HG02981 (cell line): ENCODE data around the gene COX7A2.
A peak's percentile ranks its signal among the peaks of the same experiment; 100 is the strongest.

Experiments used
- ATAC-seq: cut with Tn5 transposase; IDR thresholded peaks from one replicate; pipeline ENCODE4 v1.9.1; 2021; ENCODE audit warnings: mild to moderate bottlenecking, moderate library complexity; ENCODE audit not compliant: unreplicated experiment

COX7A2 gene, protein sequence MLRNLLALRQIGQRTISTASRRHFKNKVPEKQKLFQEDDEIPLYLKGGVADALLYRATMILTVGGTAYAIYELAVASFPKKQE

DNA sequence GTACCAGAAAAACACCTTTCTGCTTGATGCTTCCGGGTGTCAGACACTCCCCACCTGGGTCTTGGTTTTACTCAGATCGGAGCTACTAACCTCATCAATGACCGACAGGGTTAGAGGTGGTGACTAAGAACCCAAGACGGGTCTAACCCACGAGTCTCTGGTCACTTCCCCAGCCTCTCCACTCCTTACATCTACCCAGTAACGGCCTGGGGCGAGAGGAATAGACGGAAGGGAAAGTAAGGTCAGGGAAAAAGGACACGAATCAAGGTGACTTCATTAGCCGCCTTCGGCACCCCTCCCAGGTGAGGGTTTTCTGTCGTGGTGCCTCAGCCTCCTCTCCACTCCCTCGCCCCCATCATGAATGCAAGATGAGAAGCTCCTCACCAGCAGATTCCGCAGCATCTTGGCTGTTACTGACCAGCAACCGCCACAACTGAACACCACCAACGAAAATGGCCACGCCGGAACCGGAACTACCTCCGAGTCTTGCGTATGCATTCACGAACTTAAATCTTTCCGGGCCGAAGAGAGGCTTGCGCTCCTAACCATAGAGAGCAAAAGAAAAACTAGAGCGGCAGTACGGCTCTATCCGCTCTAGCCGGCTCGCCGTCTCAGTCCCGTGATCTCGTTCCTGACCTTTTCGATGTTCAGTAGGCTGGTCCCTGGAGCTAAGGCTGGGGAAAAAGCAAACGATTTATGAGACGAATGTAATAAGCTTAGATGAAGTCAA lies at the start of gene COX7A2:
TSS of gene COX7A2 (minus strand) at position 469 of the 730 bp plus-strand sequence. CDS start at position 402, 67 bp downstream.
- ATAC-seq: peak; percentile 94

DNA sequence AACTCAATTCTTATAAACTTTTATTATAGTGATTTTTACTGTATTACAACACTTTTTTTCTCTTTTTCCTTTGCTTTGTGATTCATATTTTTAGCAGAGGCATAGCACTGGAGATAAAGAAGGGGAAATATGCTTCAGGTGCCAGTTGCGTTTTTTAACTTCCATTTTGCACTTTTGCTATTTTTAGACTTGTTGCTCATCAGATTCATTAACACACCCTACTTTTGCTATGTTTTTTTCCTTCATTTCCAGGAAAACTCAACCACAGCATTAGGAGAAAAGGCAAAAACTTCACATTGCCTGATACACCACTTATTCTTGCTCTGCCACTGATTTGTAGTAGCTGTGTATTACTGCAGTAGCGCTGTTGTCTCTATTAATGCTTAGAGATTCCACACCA lies 49.0 kb upstream of the COX7A2 start:
- no peak for ATAC-seq

DNA sequence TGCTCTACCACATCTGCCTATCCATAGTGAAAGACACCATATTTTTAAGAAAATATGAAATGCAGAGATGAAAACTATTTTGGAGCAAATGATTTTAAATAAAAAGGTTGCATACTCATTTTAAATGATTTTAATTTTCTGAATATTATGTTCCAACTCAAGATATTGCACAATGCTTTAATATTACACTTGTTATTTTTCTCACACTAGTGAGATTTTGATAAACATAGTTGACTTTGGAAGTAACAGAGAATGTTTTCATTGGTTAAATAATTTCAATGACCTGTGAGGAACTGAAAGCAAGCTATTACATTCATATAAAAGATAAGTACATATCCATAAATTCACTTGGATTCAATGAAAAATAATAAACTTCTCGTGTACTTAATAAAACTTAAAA lies 48.1 kb upstream of the COX7A2 start:
- no peak for ATAC-seq

DNA sequence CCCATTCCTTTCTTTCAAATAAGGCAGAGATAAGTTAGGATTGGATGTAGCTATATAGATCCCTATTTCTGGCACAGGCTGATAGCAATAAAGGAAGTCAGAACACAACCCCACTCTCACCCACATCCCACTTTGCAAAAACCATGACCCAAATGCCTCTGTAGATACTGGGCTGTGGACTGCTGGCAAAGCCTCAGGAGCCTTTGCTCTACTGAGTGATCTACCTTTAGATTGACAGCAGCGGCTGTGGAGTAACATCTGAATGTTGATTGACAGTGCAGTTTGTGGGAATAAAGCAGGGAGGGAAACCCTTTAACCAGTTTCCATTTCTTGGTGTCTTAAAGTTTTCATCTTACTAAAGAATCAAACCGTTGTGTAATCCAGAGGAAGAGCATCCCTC lies 47.7 kb upstream of the COX7A2 start:
- no peak for ATAC-seq

DNA sequence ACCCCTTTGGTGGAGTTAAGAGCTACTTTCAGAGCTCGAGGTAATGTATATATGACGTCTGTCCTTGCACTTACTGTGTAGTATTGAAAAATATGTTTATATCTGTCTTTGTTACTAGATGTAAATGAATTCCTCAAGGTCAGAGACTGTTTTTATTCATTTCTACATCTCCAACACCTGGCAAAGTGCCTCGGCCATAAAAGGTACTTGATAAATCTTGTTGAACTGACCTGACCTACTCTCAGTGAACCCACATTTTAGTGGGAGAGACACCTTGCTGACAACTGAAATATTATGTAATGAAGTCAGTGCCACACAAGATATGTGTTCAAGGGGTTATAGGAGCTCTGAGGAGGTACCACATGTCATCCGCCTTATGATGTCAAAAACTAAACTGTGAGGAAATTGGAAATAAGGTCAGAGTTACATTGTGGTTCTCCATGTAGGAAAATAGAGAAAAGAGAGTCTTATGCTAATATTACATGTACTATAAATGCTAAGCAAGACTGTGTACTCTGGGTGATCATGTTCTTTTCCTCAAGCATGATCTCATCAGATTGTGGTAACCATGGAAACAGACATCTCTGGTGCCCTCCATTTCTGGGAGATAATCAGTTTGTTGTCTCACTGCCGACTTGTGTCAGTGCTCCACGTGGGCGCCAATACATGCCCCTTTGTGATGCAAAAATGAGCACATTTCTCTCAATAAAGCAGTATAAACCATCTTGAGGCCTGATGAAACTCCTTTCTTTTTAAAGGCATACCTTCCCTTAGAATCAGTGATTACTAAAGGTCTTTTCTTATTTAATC lies 46.7 kb upstream of the COX7A2 start:
- no peak for ATAC-seq

DNA sequence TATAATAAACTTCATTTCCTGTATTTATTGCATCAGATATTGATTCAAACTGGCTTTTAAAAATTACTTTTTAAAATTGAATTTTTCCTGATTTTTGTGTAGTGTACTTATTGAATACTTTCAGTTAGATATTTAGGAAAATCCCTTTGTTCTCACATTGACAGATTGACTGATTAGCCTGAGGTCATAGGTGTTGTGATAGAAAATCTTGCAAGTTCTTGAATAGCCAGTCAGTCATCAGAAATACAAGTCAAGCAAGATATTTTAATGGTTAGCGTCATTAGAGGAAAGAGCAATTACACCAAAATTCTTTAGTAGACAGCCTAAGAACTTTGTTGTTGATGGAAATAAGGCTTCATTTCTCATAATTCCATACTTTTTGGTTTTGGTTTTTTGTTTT lies 44.4 kb upstream of the COX7A2 start:
- no peak for ATAC-seq

DNA sequence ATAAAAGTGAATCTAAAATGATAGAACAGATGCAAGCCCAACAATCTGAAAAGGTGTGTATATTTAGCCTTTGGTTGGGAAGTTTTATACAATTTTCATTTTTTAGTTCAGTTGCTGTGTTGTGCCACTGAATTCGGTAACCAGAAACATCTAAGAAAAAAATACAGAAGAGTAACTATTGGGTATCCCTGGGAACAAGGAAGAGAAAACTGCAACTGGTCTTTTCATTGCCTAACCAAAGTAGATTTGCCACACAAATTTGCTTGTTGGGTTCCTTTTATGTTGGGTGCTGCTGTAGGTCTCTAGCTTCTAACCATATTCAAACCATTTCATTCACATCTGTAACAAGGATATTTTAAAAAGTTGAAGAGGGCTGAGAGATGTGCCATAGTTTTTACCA lies 43.8 kb upstream of the COX7A2 start:
- ATAC-seq: no peak

DNA sequence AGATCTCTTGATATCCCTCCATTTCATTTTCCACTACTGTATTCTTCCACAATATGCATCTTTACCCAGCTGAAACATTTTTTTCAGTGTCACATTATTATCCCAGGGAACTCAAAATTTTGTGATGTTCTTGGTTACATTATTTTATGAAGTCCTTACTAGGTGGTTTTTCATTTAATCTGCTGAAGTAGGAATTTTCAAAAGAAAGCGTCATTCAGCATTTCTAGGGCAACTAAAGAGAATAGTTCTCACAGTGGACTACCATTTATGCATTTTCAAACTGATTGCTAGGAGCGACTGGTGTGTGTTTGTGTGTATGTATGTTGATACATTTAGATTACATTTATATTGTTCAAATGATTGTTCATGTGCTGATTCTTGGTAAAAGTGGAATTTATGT lies 43.4 kb upstream of the COX7A2 start:
- no peak for ATAC-seq

DNA sequence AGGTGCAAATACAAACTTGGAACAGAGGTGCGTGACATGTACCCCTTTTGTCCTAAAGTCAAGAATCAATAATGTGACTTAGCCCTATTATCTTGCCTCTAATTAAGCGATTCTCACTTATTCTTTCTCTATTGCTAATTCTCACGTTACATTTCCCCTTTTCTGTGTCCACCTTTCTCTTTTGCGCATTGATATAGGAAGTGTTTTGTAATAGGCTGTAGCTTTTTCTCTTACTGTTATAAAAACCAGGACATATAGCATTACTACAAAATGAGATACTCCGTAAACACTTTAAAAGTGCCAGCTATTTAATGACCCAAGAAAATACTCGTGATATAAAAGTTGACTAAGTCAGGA lies 41.7 kb upstream of the COX7A2 start:
- ATAC-seq: no peak

DNA sequence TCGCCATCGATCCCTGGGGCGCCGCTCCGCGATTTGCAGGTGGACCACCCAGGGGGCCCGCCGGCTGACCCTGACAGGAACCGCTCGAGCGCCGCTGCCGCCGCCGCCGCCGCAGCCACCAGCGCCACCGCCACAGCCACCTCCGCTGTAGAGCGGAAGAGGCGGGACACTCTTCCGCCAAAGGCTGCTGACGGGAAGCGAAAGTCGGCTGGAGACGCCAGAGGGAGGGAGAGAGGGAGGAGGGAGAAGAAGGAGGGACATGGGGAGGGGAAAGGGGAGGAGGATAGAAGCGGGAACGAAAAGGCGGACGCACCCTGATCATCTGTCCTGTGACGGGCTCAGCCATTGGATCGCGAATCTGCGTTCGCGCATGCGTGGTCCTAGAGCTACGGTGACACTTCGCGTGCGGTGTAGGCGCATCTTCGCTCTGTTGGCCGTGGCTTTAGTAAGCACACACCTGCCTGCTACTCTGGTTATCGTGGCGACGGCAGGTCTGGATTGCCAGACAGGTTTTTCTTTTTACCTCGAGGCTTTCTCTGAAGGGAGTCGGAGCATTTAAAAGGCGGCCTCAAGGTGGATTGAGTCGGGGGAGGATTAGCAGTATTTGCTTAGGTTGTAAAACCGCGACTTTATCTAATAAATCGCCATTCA lies 41.2 kb upstream of the COX7A2 start, which contains the start of gene TMEM30A:
TSS of gene TMEM30A (minus strand) at position 161 of the 651 bp plus-strand sequence. CDS start at position 7, 154 bp downstream.
- ATAC-seq: peak; percentile 86

DNA sequence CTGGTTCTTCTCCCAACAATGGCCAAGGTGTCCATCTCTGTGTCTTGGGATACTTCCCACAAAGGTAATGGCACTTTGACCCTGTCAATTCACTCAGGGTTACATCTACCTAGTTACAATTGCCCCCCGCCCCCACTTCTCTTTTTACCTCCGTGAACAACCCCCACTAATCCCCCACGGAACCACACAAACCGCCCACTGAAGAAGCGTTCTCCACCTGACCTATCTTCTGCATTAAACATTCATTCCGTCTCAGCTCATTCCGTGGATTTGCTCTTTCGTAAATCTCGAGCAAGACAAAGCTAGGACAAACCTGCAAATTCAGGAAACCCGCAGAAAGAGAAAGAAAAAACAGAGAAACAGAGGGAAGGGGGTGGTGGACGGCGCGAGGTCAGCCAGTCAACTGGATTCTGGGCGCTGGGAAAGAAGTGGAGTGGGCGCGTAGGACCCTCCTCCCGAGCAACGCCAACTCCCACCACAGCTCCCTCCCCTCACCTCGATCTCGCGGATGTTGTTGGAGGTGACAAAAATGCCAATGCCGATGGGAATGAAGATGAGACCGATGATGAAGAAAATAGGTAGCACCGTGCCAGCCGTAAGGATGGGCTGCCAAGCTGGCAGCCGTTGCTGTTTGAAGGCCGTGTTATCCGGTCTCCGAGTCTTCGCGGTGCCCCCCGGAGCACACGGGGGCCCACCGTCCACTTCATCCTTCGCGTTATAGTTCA lies 40.5 kb upstream of the COX7A2 start:
- ATAC-seq: peak; percentile 3

DNA sequence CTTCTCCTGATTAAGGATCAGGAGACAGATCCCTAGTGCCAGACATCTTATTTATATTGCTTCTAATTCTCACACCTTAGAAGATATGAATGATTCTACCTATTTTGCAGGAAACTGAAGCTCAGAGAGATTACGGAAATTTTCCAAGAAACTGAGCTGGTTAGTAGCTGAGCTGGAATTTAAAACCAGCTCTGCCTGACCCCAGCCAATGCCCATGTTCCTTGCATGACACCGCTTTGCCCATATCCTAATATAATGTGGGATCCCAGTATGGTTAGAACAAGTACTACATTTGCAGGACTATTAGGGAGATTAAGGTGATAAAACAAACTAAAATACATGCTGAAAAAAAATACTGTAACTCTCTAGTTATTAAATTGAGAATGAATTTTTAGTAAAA lies 39.1 kb upstream of the COX7A2 start:
- no peak for ATAC-seq

DNA sequence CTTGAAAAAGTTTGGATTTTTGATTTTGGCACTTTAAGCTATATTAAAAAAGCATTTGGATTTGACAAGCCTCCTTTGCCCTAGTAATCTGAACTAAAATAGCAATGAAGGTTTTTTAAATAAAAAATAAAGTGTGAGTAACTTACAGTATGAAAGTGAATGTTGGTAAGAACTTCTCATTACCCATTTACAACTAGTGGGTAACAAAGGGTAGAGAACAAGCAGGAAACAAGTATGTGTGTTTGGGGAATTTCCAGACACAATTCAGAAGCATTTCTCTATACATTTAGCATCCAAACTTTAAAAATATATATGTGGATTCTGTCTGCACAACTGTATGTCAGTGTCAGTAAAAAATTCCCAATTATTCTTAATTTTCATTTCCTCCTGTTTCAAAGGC lies 38.1 kb upstream of the COX7A2 start:
- peak; percentile 17 for ATAC-seq

DNA sequence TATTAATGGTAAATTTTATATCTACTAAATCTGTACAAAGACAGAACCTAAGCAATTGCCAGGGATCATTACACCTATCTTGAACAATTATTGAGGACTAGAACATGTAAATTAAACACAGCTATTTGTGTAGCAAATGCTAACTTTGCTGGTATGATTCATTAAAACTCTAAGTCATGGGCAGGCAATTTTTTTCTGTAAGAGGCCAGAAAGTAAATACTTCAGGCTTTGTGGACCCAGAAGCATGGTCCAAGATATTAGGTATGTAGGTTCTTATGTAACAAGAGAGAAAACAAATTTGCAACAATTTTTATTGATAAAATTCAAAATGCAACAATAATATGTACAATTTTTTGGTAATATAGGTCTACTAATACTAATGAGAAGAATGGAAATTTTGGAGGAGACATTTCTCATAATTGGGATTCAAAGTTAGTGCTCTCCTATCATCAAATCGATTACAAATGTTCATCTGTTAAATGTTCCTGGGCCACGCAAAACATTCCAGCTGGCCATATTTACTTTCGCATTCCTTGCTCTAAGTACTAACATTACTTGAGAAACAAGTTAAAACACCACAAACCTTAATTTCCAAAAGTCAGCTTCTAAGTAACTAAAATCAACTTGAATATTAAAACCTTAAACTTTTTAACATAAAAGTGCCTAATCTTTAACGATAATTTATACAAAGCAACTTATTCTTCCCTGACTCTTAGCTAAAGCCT lies 36.7 kb upstream of the COX7A2 start:
- no peak for ATAC-seq

DNA sequence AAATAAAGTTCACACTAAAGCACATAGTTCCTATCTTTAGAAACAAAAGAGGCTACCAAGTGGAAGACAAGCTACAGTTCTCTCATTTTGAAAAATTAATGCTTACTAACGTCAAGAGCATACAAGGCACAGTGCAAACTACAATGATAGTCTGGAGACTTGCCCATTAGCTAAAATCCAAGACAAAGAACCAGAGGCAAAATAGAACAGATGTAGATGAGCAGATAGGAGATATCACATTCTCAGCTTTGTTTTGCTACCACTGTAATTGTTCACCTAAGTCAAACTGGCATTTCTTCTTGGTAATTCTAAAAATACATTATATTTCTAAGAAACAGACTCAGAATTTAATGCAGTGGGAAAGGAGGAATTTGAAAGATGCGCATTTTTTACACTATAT lies 35.8 kb upstream of the COX7A2 start:
- no peak for ATAC-seq

DNA sequence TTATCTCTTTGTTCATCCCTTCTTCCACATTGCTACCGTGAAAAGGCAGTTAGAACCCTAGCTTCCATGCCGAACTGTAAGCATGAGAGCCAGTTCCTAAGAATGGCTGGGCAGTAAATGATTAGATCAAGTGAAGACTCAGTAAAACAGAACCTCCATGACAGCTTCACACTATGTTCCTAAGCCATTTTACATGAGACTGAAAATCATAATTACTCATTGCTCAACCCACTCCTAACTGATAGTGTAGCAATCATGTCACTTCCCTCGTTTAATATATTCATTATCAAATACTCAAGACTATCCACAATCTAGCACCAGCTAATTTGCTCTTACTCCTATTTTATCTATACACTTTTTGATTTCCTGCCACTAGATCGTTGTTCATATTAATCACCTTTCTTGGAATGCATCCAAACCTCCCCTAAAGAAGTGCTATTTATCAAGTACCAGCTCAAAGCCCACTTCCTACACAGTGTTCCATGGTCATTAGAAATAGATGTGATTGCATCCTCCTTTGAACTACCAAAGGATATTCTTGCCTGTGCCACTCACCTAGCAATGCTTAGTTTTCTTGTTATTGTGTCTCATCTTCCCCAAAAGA lies 35.0 kb upstream of the COX7A2 start:
- no peak for ATAC-seq

DNA sequence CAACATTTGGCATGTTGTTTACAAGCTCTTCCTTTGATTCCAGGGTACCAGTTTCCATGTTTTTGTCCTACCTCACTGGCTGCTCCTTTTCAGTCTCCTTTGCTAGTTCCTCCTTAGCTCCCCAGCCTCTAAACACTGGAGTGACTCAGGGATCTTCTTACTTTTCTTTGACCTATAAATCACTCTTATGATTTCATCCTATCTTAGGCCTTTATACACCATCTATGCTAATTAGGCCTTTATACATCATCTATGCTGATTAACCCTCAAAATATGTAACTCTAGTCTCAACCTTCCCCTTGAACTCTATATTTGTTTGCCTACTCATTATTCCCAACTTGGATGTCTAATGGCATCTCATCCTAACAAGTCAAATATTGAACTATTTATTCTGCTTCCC lies 31.5 kb upstream of the COX7A2 start:
- no peak for ATAC-seq

DNA sequence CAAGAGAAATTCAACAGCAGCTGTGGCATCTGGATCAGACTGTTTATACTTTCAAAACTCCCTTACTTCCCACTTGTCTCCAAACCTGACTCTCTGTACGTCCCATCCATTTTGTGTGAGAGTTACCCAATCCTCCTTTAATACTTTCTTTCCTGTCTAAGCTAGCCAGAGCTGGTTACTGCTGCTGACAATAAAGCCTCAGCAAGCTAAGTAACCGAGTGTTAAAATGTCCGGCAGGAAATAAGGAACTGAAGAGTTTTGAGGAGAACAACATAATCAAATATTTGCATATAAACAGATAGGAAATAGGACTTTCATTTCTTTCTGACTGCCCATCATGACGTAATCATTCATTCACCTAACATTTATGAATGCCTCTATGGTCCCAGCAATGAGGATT lies 29.4 kb upstream of the COX7A2 start:
- no peak for ATAC-seq

DNA sequence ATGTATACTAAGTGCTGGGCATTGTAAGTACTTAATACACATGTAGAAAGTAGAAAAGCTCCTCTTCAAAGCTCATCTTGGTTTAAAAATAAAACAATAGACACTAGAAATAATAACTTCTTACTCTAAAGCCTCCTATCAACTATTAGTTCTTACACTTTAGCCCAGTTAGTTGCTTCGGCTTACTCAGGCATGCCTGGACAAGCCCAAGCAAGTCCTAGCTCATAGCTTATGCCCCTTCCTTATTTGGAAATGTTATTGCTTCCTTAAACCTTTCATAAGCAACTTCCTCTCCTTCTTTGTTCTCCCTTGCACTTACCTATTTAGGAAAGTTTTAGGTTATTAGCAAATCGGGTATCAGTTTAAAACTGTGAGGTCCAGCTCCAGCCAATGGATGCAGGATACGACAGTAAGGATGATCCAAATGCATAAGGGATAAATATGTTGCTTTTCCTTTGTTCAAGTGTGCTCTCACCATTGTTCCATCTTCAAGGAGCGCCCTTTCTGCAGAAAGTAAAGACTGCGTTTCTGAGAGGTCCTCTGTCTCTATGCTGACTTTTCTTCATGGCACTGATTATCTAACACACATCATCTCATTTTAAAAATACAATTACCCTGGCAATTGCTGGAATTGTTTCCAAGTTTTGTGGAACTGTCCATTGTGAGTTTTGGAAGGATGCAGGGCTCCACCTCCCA lies 28.7 kb upstream of the COX7A2 start:
- ATAC-seq: no peak
